ENCODE measurements around the gene CSTF2T.
A peak's percentile ranks its signal among the peaks of the same experiment; 100 is the strongest.

Gene CSTF2T

GRCh38 chr10:51699475-51700227, at the start of gene CSTF2T:
Gene CSTF2T (minus strand): TSS chr10:51699595. CDS start chr10:51699549, 46 bp downstream.
- peaks cover 35% of the 10 kb centered on the region for H3K36me3 Mint-ChIP-seq (ENCODE audit: low read depth)
- no peaks in the 10 kb centered on the region for H3K9me3 Mint-ChIP-seq
- peak; percentile 86 for DNase-seq
- H3K4me3 Mint-ChIP-seq, result peak within 1 kb of the TSS; percentile 94
- H3K27ac Mint-ChIP-seq, result peak within 1 kb of the TSS; percentile 99
- peaks cover 50% of the 10 kb centered on the region for H3K4me1 Mint-ChIP-seq
- peak; percentile 91 for ATAC-seq
- H3K27me3 Mint-ChIP-seq, result no peaks in the 10 kb centered on the region

GRCh38 chr10:51748959-51749358, 49.6 kb upstream of the CSTF2T start:
- Mint-ChIP-seq H3K27ac (no peak overlapping the region), H3K27me3 (no peaks in the 10 kb centered on the region), H3K4me3 (no peak overlapping the region), H3K9me3 (no peaks in the 10 kb centered on the region), H3K4me1 (no peaks in the 10 kb centered on the region), H3K36me3 (ENCODE audit: low read depth) (no peaks in the 10 kb centered on the region)
- DNase-seq (no peak), ATAC-seq (no peak)

GRCh38 chr10:51747216-51747615, 47.8 kb upstream of the CSTF2T start:
- no peaks in the 10 kb centered on the region for H3K36me3 Mint-ChIP-seq (ENCODE audit: low read depth)
- H3K27me3 Mint-ChIP-seq, result no peaks in the 10 kb centered on the region
- no peaks in the 10 kb centered on the region for H3K4me1 Mint-ChIP-seq
- DNase-seq, result no peak
- ATAC-seq, result no peak
- no peak overlapping the region for H3K27ac Mint-ChIP-seq
- no peaks in the 10 kb centered on the region for H3K9me3 Mint-ChIP-seq
- no peak overlapping the region for H3K4me3 Mint-ChIP-seq

- H3K27me3 Mint-ChIP-seq, result peaks cover 3% of the 10 kb centered on the region
- H3K4me3 Mint-ChIP-seq, result no peak overlapping the region
- ATAC-seq (no peak), DNase-seq (no peak)
- H3K27ac Mint-ChIP-seq, result no peak overlapping the region
- H3K4me1 Mint-ChIP-seq, result no peaks in the 10 kb centered on the region
- no peaks in the 10 kb centered on the region for H3K9me3 Mint-ChIP-seq
- H3K36me3 Mint-ChIP-seq (ENCODE audit: low read depth), result no peaks in the 10 kb centered on the region
Observed at GRCh38 chr10:51745397-51745796, 46.0 kb upstream of the CSTF2T start.

GRCh38 chr10:51744235-51745000, 45.0 kb upstream of the CSTF2T start:
- DNase-seq (no peak), ATAC-seq (no peak)
- Mint-ChIP-seq H3K4me1 (no peaks in the 10 kb centered on the region), H3K27ac (no peak overlapping the region), H3K27me3 (peaks cover 3% of the 10 kb centered on the region), H3K4me3 (no peak overlapping the region), H3K9me3 (no peaks in the 10 kb centered on the region), H3K36me3 (ENCODE audit: low read depth) (no peaks in the 10 kb centered on the region)

- H3K36me3 Mint-ChIP-seq (ENCODE audit: low read depth), result no peaks in the 10 kb centered on the region
- DNase-seq (no peak), ATAC-seq (no peak)
- no peaks in the 10 kb centered on the region for H3K9me3 Mint-ChIP-seq
- H3K4me3 Mint-ChIP-seq, result no peak overlapping the region
- no peaks in the 10 kb centered on the region for H3K4me1 Mint-ChIP-seq
- H3K27ac Mint-ChIP-seq, result no peak overlapping the region
- peaks cover 3% of the 10 kb centered on the region for H3K27me3 Mint-ChIP-seq
Observed at GRCh38 chr10:51743146-51743545, 43.8 kb upstream of the CSTF2T start.

GRCh38 chr10:51733057-51733456, 33.7 kb upstream of the CSTF2T start:
- H3K36me3 Mint-ChIP-seq (ENCODE audit: low read depth), result no peaks in the 10 kb centered on the region
- no peak overlapping the region for H3K4me3 Mint-ChIP-seq
- no peaks in the 10 kb centered on the region for H3K27me3 Mint-ChIP-seq
- no peak overlapping the region for H3K27ac Mint-ChIP-seq
- no peaks in the 10 kb centered on the region for H3K4me1 Mint-ChIP-seq
- no peaks in the 10 kb centered on the region for H3K9me3 Mint-ChIP-seq
- DNase-seq (no peak), ATAC-seq (no peak)

GRCh38 chr10:51729822-51730555, 30.6 kb upstream of the CSTF2T start:
- H3K4me3 Mint-ChIP-seq, result no peak overlapping the region
- H3K4me1 Mint-ChIP-seq, result no peaks in the 10 kb centered on the region
- DNase-seq, result no peak
- ATAC-seq, result no peak
- no peak overlapping the region for H3K27ac Mint-ChIP-seq
- H3K9me3 Mint-ChIP-seq, result no peaks in the 10 kb centered on the region
- H3K36me3 Mint-ChIP-seq (ENCODE audit: low read depth), result no peaks in the 10 kb centered on the region
- H3K27me3 Mint-ChIP-seq, result no peaks in the 10 kb centered on the region

GRCh38 chr10:51724038-51724437, 24.6 kb upstream of the CSTF2T start:
- Mint-ChIP-seq H3K36me3 (ENCODE audit: low read depth) (no peaks in the 10 kb centered on the region), H3K4me1 (no peaks in the 10 kb centered on the region), H3K27ac (no peak overlapping the region), H3K27me3 (peaks cover 5% of the 10 kb centered on the region), H3K9me3 (no peaks in the 10 kb centered on the region), H3K4me3 (no peak overlapping the region)
- no peak for ATAC-seq
- no peak for DNase-seq

GRCh38 chr10:51718804-51719291, 19.5 kb upstream of the CSTF2T start:
- Mint-ChIP-seq H3K27me3 (peaks cover 10% of the 10 kb centered on the region), H3K36me3 (ENCODE audit: low read depth) (no peaks in the 10 kb centered on the region), H3K4me1 (no peaks in the 10 kb centered on the region), H3K4me3 (no peak overlapping the region), H3K9me3 (no peaks in the 10 kb centered on the region), H3K27ac (no peak overlapping the region)
- DNase-seq (no peak), ATAC-seq (no peak)

GRCh38 chr10:51716981-51717380, 17.6 kb upstream of the CSTF2T start:
- Mint-ChIP-seq H3K27me3 (peaks cover 8% of the 10 kb centered on the region), H3K9me3 (no peaks in the 10 kb centered on the region), H3K4me3 (no peak overlapping the region), H3K4me1 (no peaks in the 10 kb centered on the region), H3K36me3 (ENCODE audit: low read depth) (no peaks in the 10 kb centered on the region), H3K27ac (no peak overlapping the region)
- DNase-seq (no peak), ATAC-seq (no peak)

- H3K4me3 Mint-ChIP-seq, result no peak overlapping the region
- no peaks in the 10 kb centered on the region for H3K36me3 Mint-ChIP-seq (ENCODE audit: low read depth)
- no peaks in the 10 kb centered on the region for H3K9me3 Mint-ChIP-seq
- no peak overlapping the region for H3K27ac Mint-ChIP-seq
- no peak for DNase-seq
- H3K27me3 Mint-ChIP-seq, result peaks cover 3% of the 10 kb centered on the region
- ATAC-seq, result no peak
- peaks cover 14% of the 10 kb centered on the region for H3K4me1 Mint-ChIP-seq
Observed at GRCh38 chr10:51711519-51711891, 12.1 kb upstream of the CSTF2T start.

- H3K4me3 Mint-ChIP-seq, result no peak overlapping the region
- ATAC-seq (no peak), DNase-seq (no peak)
- H3K36me3 Mint-ChIP-seq (ENCODE audit: low read depth), result no peaks in the 10 kb centered on the region
- peaks cover 3% of the 10 kb centered on the region for H3K27me3 Mint-ChIP-seq
- no peak overlapping the region for H3K27ac Mint-ChIP-seq
- H3K9me3 Mint-ChIP-seq, result no peaks in the 10 kb centered on the region
- peaks cover 14% of the 10 kb centered on the region for H3K4me1 Mint-ChIP-seq
Observed at GRCh38 chr10:51709324-51709972, 10.1 kb upstream of the CSTF2T start.

- H3K36me3 Mint-ChIP-seq (ENCODE audit: low read depth), result no peaks in the 10 kb centered on the region
- H3K27ac Mint-ChIP-seq, result no peak overlapping the region
- H3K9me3 Mint-ChIP-seq, result no peaks in the 10 kb centered on the region
- H3K27me3 Mint-ChIP-seq, result no peaks in the 10 kb centered on the region
- H3K4me1 Mint-ChIP-seq, result peaks cover 14% of the 10 kb centered on the region
- ATAC-seq (no peak), DNase-seq (no peak)
- H3K4me3 Mint-ChIP-seq, result no peak overlapping the region
Observed at GRCh38 chr10:51708609-51709008, 9.2 kb upstream of the CSTF2T start.
